Hepatocyte (in vitro differentiated cells): Measurements from ENCODE around the gene TBX6. TPM values are rescaled to one million over a fixed set of nuclear protein-coding genes. Genes with fewer than 3 reads are reported as not detected.

ENCODE experiments used
- DNase-seq: peaks from one replicate; pipeline ENCODE4 v3.0.0-alpha.2; 2016; ENCODE audit warnings: low spot score
- H2AFZ ChIP-seq: fragments of 200-600 bp; sonication (generic); 2 replicates; pipeline ENCODE4 v1.6.0; 2016; ENCODE audit warnings: antibody characterized with exemption, mild to moderate bottlenecking
- H3K27ac ChIP-seq: fragments of 200-600 bp; sonication (generic); 2 replicates; pipeline ENCODE4 v1.5.1; 2016; ENCODE audit warnings: mild to moderate bottlenecking
- H3K27me3 ChIP-seq: fragments of 200-600 bp; sonication (generic); 2 replicates; pipeline ENCODE4 v1.6.1; 2016
- H3K36me3 ChIP-seq: fragments of 200-600 bp; sonication (generic); replicated peaks from 2 replicates; pipeline ENCODE4 v1.5.1; 2016; ENCODE audit warnings: low read depth; ENCODE audit not compliant: insufficient read depth
- H3K4me1 ChIP-seq: fragments of 200-600 bp; sonication (generic); 2 replicates; pipeline ENCODE4 v1.5.1; 2016; ENCODE audit warnings: mild to moderate bottlenecking, moderate library complexity; ENCODE audit not compliant: insufficient read depth
- H3K4me2 ChIP-seq: fragments of 200-600 bp; sonication (generic); 2 replicates; pipeline ENCODE4 v1.6.0; 2016
- H3K4me3 ChIP-seq: fragments of 200-600 bp; sonication (generic); 2 replicates; pipeline ENCODE4 v1.5.1; 2016; ENCODE audit warnings: mild to moderate bottlenecking
- H3K79me2 ChIP-seq: fragments of 200-600 bp; sonication (generic); 2 replicates; pipeline ENCODE4 v1.6.0; 2017; ENCODE audit warnings: mild to moderate bottlenecking
- H3K9me2 ChIP-seq: fragments of 200-600 bp; sonication (generic); replicated peaks from 2 replicates; pipeline ENCODE4 v1.6.0; 2017; ENCODE audit warnings: mild to moderate bottlenecking; ENCODE audit not compliant: insufficient read depth
- H3K9me3 ChIP-seq: fragments of 200-600 bp; sonication (generic); 2 replicates; pipeline ENCODE4 v1.5.1; 2016; ENCODE audit warnings: low read depth, mild to moderate bottlenecking
- H4K20me1 ChIP-seq: fragments of 200-600 bp; sonication (generic); 2 replicates; pipeline ENCODE4 v1.6.0; 2016; ENCODE audit warnings: mild to moderate bottlenecking; ENCODE audit not compliant: insufficient read depth, poor library complexity, severe bottlenecking
- CTCF ChIP-seq: fragments of 200-600 bp; sonication (generic); IDR thresholded peaks from 2 replicates; pipeline ENCODE4 v1.5.1; 2016; ENCODE audit warnings: antibody characterized with exemption, mild to moderate bottlenecking; ENCODE audit not compliant: poor library complexity
- EZH2 ChIP-seq: fragments of 200-600 bp; sonication (generic); IDR thresholded peaks from 2 replicates; pipeline ENCODE4 v1.6.1; 2016; ENCODE audit warnings: antibody characterized with exemption, mild to moderate bottlenecking, borderline replicate concordance
- EZH2phosphoT487 ChIP-seq: fragments of 200-600 bp; sonication (generic); IDR thresholded peaks from one replicate; pipeline ENCODE4 v1.6.1; 2018; ENCODE audit warnings: antibody characterized with exemption, mild to moderate bottlenecking, low read depth, moderate library complexity; ENCODE audit not compliant: unreplicated experiment, severe bottlenecking
- WGBS: methylation state at CpG from one replicate; pipeline ENCODE4 v1.1.6; 2016; ENCODE audit warnings: low lambda C conversion rate; ENCODE audit errors: missing lambda C conversion rate; 5-methylcytosine and 5-hydroxymethylcytosine counted together
- polyA plus RNA-seq: library from polyadenylated mRNA; unstranded; fragments of >200 nt; fragmentation: Nextera tagmentation; extraction: Ambion mirVana; gene quantifications from 2 replicates; pipeline ENCODE4 v1.2.1, GENCODE V29; 2016
- total RNA-seq: library from RNA; depleted of rRNA; stranded (reverse); fragments of >200 nt; gene quantifications from 2 replicates; pipeline ENCODE4 v1.2.3, GENCODE V29; 2014

Gene TBX6
- total and polyA plus RNA-seq, 2 experiments from 2014 or later, result 0.10 to 0.60 TPM

GRCh38 chr16:30113711-30114333, 22.1 kb upstream of the TBX6 start:
- no peaks in the 10 kb centered on the region for H3K36me3 ChIP-seq
- H3K27ac ChIP-seq, result peak overlapping the region; percentile 24
- H3K4me1 ChIP-seq, result peaks cover 11% of the 10 kb centered on the region
- no peak for DNase-seq
- no peaks in the 10 kb centered on the region for H3K9me3 ChIP-seq
- no peak overlapping the region for H3K4me3 ChIP-seq
- no peak overlapping the region for H3K4me2 ChIP-seq
- H2AFZ ChIP-seq, result no peak overlapping the region
- 87% methylated on average over 20 of the region's 20 CpGs for WGBS
- TF ChIP-seq CTCF (no peak), EZH2 (no peak), EZH2phosphoT487 (no peak)
- no peaks in the 10 kb centered on the region for H3K27me3 ChIP-seq
- no peaks in the 10 kb centered on the region for H3K9me2 ChIP-seq
- no peaks in the 10 kb centered on the region for H4K20me1 ChIP-seq
- no peaks in the 10 kb centered on the region for H3K79me2 ChIP-seq

- Histone ChIP-seq H3K79me2 (no peaks in the 10 kb centered on the region), H2AFZ (no peak within 1 kb of the TSS), H3K4me1 (peaks cover 11% of the 10 kb centered on the region), H3K4me3 (no peak within 1 kb of the TSS), H3K27me3 (no peaks in the 10 kb centered on the region), H3K36me3 (no peaks in the 10 kb centered on the region), H4K20me1 (no peaks in the 10 kb centered on the region), H3K9me3 (no peaks in the 10 kb centered on the region), H3K27ac (peak within 1 kb of the TSS; percentile 43), H3K9me2 (no peaks in the 10 kb centered on the region), H3K4me2 (no peak within 1 kb of the TSS)
- peak; percentile 66 for DNase-seq
- TF ChIP-seq CTCF (no peak), EZH2phosphoT487 (no peak), EZH2 (no peak)
- 66% methylated on average over 16 of the region's 20 CpGs for WGBS
These were observed 21.4 kb upstream of the TBX6 start, which contains the start of gene GDPD3 for GRCh38 chr16:30113031-30113710. GDPD3 (minus strand) TSS chr16:30113537; CDS start chr16:30113478, 59 bp downstream.

GRCh38 chr16:30112197-30113030, 20.7 kb upstream of the TBX6 start:
- Histone ChIP-seq H3K36me3 (no peaks in the 10 kb centered on the region), H3K9me2 (no peaks in the 10 kb centered on the region), H3K9me3 (no peaks in the 10 kb centered on the region), H3K79me2 (no peaks in the 10 kb centered on the region), H3K27ac (peak overlapping the region; percentile 43), H4K20me1 (no peaks in the 10 kb centered on the region), H3K27me3 (no peaks in the 10 kb centered on the region), H3K4me3 (no peak overlapping the region), H2AFZ (no peak overlapping the region), H3K4me2 (no peak overlapping the region), H3K4me1 (peaks cover 11% of the 10 kb centered on the region)
- DNase-seq, result peak; percentile 87
- TF ChIP-seq EZH2 (no peak), EZH2phosphoT487 (no peak), CTCF (peak; percentile 76)
- WGBS, result 36% methylated on average over 23 of the region's 29 CpGs
